ENCODE data around the gene APCDD1L. TPM values are rescaled to one million over a fixed set of nuclear protein-coding genes. Genes with fewer than 3 reads are reported as not detected.

APCDD1L gene
- total and polyA plus RNA-seq, 2 of the 8 experiments (the other 6 are each of a cell fraction or from before 2014, with no cell fraction given) = 0.83 to 3.1 TPM

GRCh38 chr20:58494923-58495622 lies 20.1 kb downstream of the APCDD1L start:
- Histone ChIP-seq H2AFZ (ENCODE audit: low read length) (no peak overlapping the region), H2BK15ac (ENCODE audit: low read length) (no peak overlapping the region), H3K9me3 (ENCODE audit: insufficient read depth in 2 of 2, low read depth in 1 of 2, low read length in 1 of 2) (peaks cover 0 to under 1% of the 10 kb centered on the region in 2 experiments; a peak in 1 of 4 replicates), H3K4me2 (ENCODE audit: insufficient read depth in 1 of 2, low read depth in 2 of 2, low read length in 2 of 2) (no peak overlapping the region), H2BK12ac (ENCODE audit: low read depth, low read length) (0 out of 2 replicates have a peak overlapping the region, but pooled peaks have one; percentile 39), H3K14ac (ENCODE audit: insufficient read length) (no peak overlapping the region), H4K5ac (ENCODE audit: insufficient read length, low read depth, low read length) (no peak overlapping the region), H3K27me3 (replicated peaks in 1 of 4; ENCODE audit: control insufficient read depth in 3 of 4, extremely low read depth in 1 of 4, insufficient read depth in 3 of 4, low read length in 3 of 4) (no peaks in the 10 kb centered on the region; a peak in 1 of 7 replicates), H3K4me1 (replicated peaks in 1 of 4; ENCODE audit: control insufficient read depth in 3 of 4, insufficient read depth in 4 of 4, low read length in 3 of 4) (peaks cover 0 to 2% (median 0%) of the 10 kb centered on the region in 4 experiments; a peak in 1 of 7 replicates), H3K18ac (ENCODE audit: extremely low read depth, low read length) (no peak overlapping the region), H2BK20ac (ENCODE audit: low read length) (no peak overlapping the region), H3K27ac (ENCODE audit: low read depth, low read length) (no peak overlapping the region), H3K23ac (ENCODE audit: insufficient read length) (no peak overlapping the region), H3K4me3 (ENCODE audit: extremely low read depth in 1 of 4, insufficient read depth in 2 of 4, low read depth in 3 of 4, low read length in 4 of 4) (no peak overlapping the region), H2BK5ac (ENCODE audit: low read depth, low read length) (no peak overlapping the region), H3K23me2 (ENCODE audit: low read depth, low read length) (peaks cover 3% of the 10 kb centered on the region), H4K20me1 (replicated peaks in 1 of 2; ENCODE audit: control insufficient read depth in 1 of 2, insufficient read depth in 2 of 2, low read length in 2 of 2) (peaks cover 0 to 5% of the 10 kb centered on the region in 2 experiments), H4K91ac (replicated peaks; ENCODE audit: insufficient read length, low read length) (no peak overlapping the region), H3K36me3 (ENCODE audit: control insufficient read depth in 2 of 4, insufficient read depth in 4 of 4, low read length in 3 of 4) (peaks cover 0 to 4% (median 0%) of the 10 kb centered on the region in 4 experiments; a peak in 1 of 8 replicates), H3K4ac (replicated peaks; ENCODE audit: insufficient read length, low read depth, low read length) (no peak overlapping the region), H3K9ac (replicated peaks in 1 of 4; ENCODE audit: extremely low read depth in 1 of 4, low read depth in 3 of 4, low read length in 3 of 4) (no peak overlapping the region), H3K56ac (replicated peaks; ENCODE audit: insufficient read length, low read depth, low read length) (no peak overlapping the region), H2BK120ac (replicated peaks; ENCODE audit: low read depth, low read length) (no peak overlapping the region), H2AK5ac (ENCODE audit: low read depth, low read length) (no peak overlapping the region), H3K79me2 (ENCODE audit: control insufficient read depth in 1 of 2, insufficient read depth in 2 of 2, low read length in 2 of 2) (peaks cover 0 to 5% of the 10 kb centered on the region in 2 experiments; a peak in 2 of 4 replicates), H4K8ac (ENCODE audit: extremely low read depth, insufficient read depth, low read length) (no peak overlapping the region), H3K79me1 (ENCODE audit: low read depth, low read length) (no peaks in the 10 kb centered on the region)
- CTCF ChIA-PET (ENCODE audit: partially characterized antibody) = no interaction called here
- WGBS, 2 experiments (ENCODE audit: extremely low coverage in 1 of 2, insufficient coverage in 1 of 2, insufficient read length in 1 of 2, insufficient replicate concordance in 2 of 2, low coverage in 1 of 2, low lambda C conversion rate in 2 of 2, missing lambda C conversion rate in 1 of 2) = 89% methylated on average over 12 of the region's 13 CpGs; no CpG with 5 or more reads in 1 of the 2 experiments
- no peak for DNase-seq (ENCODE audit: low read depth in 1 of 2, low spot score in 2 of 2)
- no peak for FAIRE-seq
- POLR2A ChIA-PET (ENCODE audit: partially characterized antibody) = no interaction called here
- TF ChIP-seq SIRT6 (IDR thresholded peaks at IDR 0.05; ENCODE audit: low read length) = no peak
- no peak for TF ChIP-seq CEBPB (IDR thresholded peaks at IDR 0.05; ENCODE audit: low read depth, low read length)
- no peak for TF ChIP-seq HDAC6 (IDR thresholded peaks at IDR 0.05; ENCODE audit: low read depth, low read length)
- TF ChIP-seq ATF3 (IDR thresholded peaks at IDR 0.05; ENCODE audit: insufficient read depth, low read depth, low read length) = no peak
- TF ChIP-seq KDM5A (IDR thresholded peaks at IDR 0.05; ENCODE audit: low read length) = no peak
- no peak for TF ChIP-seq SUZ12 (IDR thresholded peaks at IDR 0.05; ENCODE audit: low read length)
- TF ChIP-seq CTCF (IDR thresholded peaks at IDR 0.05; ENCODE audit: control extremely low read depth in 1 of 3, insufficient read depth in 1 of 3, low read depth in 1 of 3, low read length in 3 of 3) = no peak
- TF ChIP-seq NANOG (IDR thresholded peaks at IDR 0.05; ENCODE audit: insufficient read depth, low read depth, low read length, poor library complexity, severe bottlenecking) = no peak
- no peak for TF ChIP-seq CREB1 (IDR thresholded peaks at IDR 0.05)
